BE2C (cell line): ENCODE results near the gene AUTS2.

Experiments
- DNase-seq: peaks from one replicate; pipeline ENCODE4 v3.0.0-alpha.2; 2020
- H3K27me3 ChIP-seq: fragments of 250-450 bp; sonication (Bioruptor Pico); 2 replicates; pipeline ENCODE4 v1.5.1; 2020; ENCODE audit warnings: mild to moderate bottlenecking
- H3K36me3 ChIP-seq: fragments of 250-450 bp; sonication (Bioruptor Pico); 2 replicates; pipeline ENCODE4 v1.5.1; 2020; ENCODE audit warnings: mild to moderate bottlenecking
- H3K4me1 ChIP-seq: fragments of 250-450 bp; sonication (Bioruptor Pico); 2 replicates; pipeline ENCODE4 v1.5.1; 2020
- H3K4me3 ChIP-seq: 2 replicates; pipeline ENCODE4 v1.5.1; 2011; ENCODE audit warnings: low read depth, low read length
- H3K9me3 ChIP-seq: fragments of 250-450 bp; sonication (Bioruptor Pico); 2 replicates; pipeline ENCODE4 v1.5.1; 2020
- CTCF ChIP-seq: IDR thresholded peaks from 2 replicates; pipeline ENCODE4 v1.5.1; 2012; ENCODE audit warnings: mild to moderate bottlenecking, low read depth, low read length

Gene AUTS2

GRCh38 chr7:70432567-70433001, 834.3 kb downstream of the AUTS2 start:
- Histone ChIP-seq H3K4me1 (peaks cover 11% of the 10 kb centered on the region), H3K4me3 (no peak overlapping the region), H3K27me3 (no peaks in the 10 kb centered on the region; the same call in 1 of the 2 replicates), H3K9me3 (no peaks in the 10 kb centered on the region), H3K36me3 (no peaks in the 10 kb centered on the region)
- TF ChIP-seq CTCF: no peak
- no peak for DNase-seq

DNA sequence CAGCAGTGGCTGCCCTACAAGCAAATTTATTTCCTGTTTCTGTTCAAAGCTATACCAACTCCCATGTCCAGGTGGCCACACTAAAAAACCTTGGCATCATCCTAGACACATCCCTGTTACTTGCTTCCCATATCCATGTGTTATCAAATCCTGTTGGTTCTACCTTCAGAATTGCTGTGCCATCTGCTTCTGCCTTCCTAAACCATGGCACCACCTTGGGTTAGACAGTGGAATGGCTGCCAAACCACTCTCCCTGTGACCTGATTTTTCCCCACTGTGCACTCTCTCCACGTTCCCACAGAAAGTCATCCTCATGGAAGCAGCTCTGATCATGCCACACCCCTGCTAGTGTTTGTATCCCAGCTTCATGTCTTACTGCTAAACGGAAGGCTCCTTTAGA, 836.1 kb downstream of the AUTS2 start:
- H3K4me1 ChIP-seq: peaks cover 11% of the 10 kb centered on the region
- no peak overlapping the region for H3K4me3 ChIP-seq
- H3K9me3 ChIP-seq: no peaks in the 10 kb centered on the region
- H3K36me3 ChIP-seq: no peaks in the 10 kb centered on the region
- no peaks in the 10 kb centered on the region; the same call in 1 of the 2 replicates for H3K27me3 ChIP-seq
- peak; percentile 49 for TF ChIP-seq CTCF
- DNase-seq: no peak

- no peak for DNase-seq
- Histone ChIP-seq H3K9me3 (no peaks in the 10 kb centered on the region), H3K36me3 (no peaks in the 10 kb centered on the region), H3K27me3 (no peaks in the 10 kb centered on the region; the same call in 1 of the 2 replicates), H3K4me3 (no peak overlapping the region), H3K4me1 (peaks cover 11% of the 10 kb centered on the region)
- no peak for TF ChIP-seq CTCF
These were observed 836.5 kb downstream of the AUTS2 start for GRCh38 chr7:70434821-70435220.

DNA sequence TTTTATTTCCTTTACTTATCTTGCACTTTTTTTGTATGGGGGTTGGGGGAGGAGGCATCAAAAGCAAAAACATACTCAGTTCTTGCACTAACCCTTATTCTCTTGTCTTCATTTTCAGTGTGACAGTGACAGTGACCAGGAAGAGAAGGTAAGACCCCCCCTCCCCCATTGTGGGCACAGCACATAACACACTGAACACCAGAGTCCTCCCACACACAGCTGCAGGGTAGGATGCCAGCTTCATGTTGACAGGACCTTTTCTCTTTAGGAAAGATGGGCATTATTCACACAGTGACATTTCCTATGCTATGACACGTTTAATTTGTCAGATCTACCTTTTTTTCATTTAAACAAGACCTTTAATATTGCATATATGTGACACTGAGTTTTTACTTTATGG, 837.4 kb downstream of the AUTS2 start:
- TF ChIP-seq CTCF: no peak

DNA sequence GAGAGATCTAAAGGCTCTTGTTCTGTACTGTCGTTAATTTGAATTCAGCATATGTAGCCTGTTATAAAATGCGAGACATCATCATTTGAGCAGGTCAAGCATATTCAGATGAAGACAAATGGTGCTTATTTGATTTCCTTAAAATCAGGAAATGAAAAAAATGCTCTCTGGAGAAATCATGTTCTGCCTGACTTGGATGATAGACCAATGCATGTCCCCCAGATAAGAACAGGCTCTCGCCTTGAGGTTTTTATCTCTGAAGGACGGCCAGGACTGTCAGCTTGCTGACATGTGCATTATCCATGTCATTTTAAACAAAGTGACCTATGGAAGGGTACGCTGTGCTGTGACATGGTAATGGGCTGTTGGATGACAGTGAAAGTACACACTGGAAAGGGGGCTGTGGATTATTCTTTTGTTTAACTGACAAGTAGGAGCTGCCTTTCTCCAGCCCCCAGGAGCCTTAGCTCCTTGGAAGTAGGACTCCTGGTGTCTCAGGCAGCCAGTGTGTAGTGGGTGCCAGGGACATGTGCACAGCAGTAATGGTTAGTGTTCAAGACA, 838.6 kb downstream of the AUTS2 start:
- H3K4me1 ChIP-seq: peaks cover 11% of the 10 kb centered on the region
- H3K9me3 ChIP-seq: no peaks in the 10 kb centered on the region
- H3K4me3 ChIP-seq: no peak overlapping the region
- H3K27me3 ChIP-seq: no peaks in the 10 kb centered on the region; the same call in 1 of the 2 replicates
- no peak for TF ChIP-seq CTCF
- DNase-seq: peak; percentile 19
- H3K36me3 ChIP-seq: no peaks in the 10 kb centered on the region

More for the DNA sequence above, 837.4 kb downstream of the AUTS2 start:
- H3K36me3 ChIP-seq: no peaks in the 10 kb centered on the region
- no peaks in the 10 kb centered on the region; the same call in 1 of the 2 replicates for H3K27me3 ChIP-seq
- no peak overlapping the region for H3K4me3 ChIP-seq
- H3K9me3 ChIP-seq: no peaks in the 10 kb centered on the region
- no peak for DNase-seq
- H3K4me1 ChIP-seq: peaks cover 11% of the 10 kb centered on the region

DNA sequence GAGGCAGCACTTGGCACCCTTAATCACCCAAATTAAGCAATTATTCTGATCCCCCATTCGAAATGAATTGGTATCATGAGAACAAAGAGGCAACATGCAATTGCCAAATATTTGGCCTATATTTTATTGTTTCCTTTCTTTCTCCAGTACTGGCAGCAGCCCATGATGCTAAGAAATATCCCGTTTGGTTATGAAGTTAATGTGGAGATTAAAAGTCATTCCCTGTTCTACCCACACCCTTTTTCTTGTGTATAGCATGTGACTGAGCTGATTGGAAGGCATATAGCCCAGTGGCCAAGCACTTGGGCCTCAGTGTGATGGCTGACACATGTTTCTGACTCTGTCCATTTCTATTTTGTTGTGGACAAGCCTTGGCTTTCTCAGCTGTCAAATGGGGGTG, 841.4 kb downstream of the AUTS2 start:
- Histone ChIP-seq H3K36me3 (no peaks in the 10 kb centered on the region), H3K9me3 (no peaks in the 10 kb centered on the region), H3K4me1 (peaks cover 7% of the 10 kb centered on the region), H3K4me3 (no peak overlapping the region), H3K27me3 (no peaks in the 10 kb centered on the region; the same call in 1 of the 2 replicates)
- TF ChIP-seq CTCF: no peak
- no peak for DNase-seq
